ENCODE data around the gene IFI35. TPM values are rescaled to one million over a fixed set of nuclear protein-coding genes. Genes with fewer than 3 reads are reported as not detected.
A peak's percentile ranks its signal among the peaks of the same experiment; 100 is the strongest.

IFI35 gene
- total and polyA plus RNA-seq, 5 donors from 2014 or later: 38.3 to 87.6 (median 63.4) TPM

GRCh38 chr17:43021741-43022512, 15.3 kb downstream of the IFI35 start, which contains the start of gene VAT1:
Gene VAT1, minus strand, starts transcription at chr17:43022385. Its CDS starts 63 bp downstream, at chr17:43022322.
- Mint-ChIP-seq H3K27me3 (no peaks in the 10 kb centered on the region), H3K9me3 (peaks cover 0 to 1% (median 0%) of the 10 kb centered on the region in 7 donors), H3K4me1 (peaks cover 6 to 47% (median 12%) of the 10 kb centered on the region in 4 donors), H3K27ac (peak within 1 kb of the TSS; percentile 71 to 92 (median 88)), H3K4me3 (peak within 1 kb of the TSS; percentile 90 to 94 (median 92)), H3K36me3 (no peaks in the 10 kb centered on the region)
- Histone ChIP-seq H3K4me1 (ENCODE audit: control insufficient read depth, insufficient read depth, low read length, poor library complexity, severe bottlenecking) (peaks cover 23% of the 10 kb centered on the region), H3K4me3 (ENCODE audit: low read depth, low read length) (peak within 1 kb of the TSS; percentile 58), H3K27ac (ENCODE audit: insufficient read depth, low read length, poor library complexity, severe bottlenecking) (peak within 1 kb of the TSS; percentile 23), H3K27me3 (ENCODE audit: control insufficient read depth, insufficient read depth, low read length) (no peaks in the 10 kb centered on the region), H3K36me3 (ENCODE audit: control insufficient read depth, insufficient read depth, low read length) (no peaks in the 10 kb centered on the region), H3K9me3 (ENCODE audit: control insufficient read depth in 2 of 2, low read length in 2 of 2) (no peaks in the 10 kb centered on the region)
- DNase-seq (peak; percentile 41 to 68 (median 59)), ATAC-seq (ENCODE audit: low read depth in 2 of 2) (peak; percentile 44 to 51)

GRCh38 chr17:43024407-43025289, 18.1 kb downstream of the IFI35 start, which contains the start of gene RND2:
Gene RND2, plus strand, starts transcription at chr17:43025231. Its CDS starts 117 bp downstream, at chr17:43025348.
- DNase-seq (peak; percentile 70 to 81 (median 75)), ATAC-seq (ENCODE audit: low read depth in 2 of 2) (peak; percentile 55 to 64)
- Mint-ChIP-seq H3K9me3 (peaks cover 0 to 1% (median 0%) of the 10 kb centered on the region in 7 donors), H3K27ac (peak within 1 kb of the TSS; percentile 76 to 95 (median 93)), H3K4me1 (peaks cover 0 to 31% (median 7%) of the 10 kb centered on the region in 4 donors), H3K27me3 (no peaks in the 10 kb centered on the region), H3K36me3 (no peaks in the 10 kb centered on the region), H3K4me3 (peak within 1 kb of the TSS; percentile 84 to 98 (median 92))
- no peaks in the 10 kb centered on the region for H3K36me3 ChIP-seq (ENCODE audit: control insufficient read depth, insufficient read depth, low read length)
- peak within 1 kb of the TSS; percentile 70 for H3K4me3 ChIP-seq (ENCODE audit: low read depth, low read length)
- peaks cover 23% of the 10 kb centered on the region for H3K4me1 ChIP-seq (ENCODE audit: control insufficient read depth, insufficient read depth, low read length, poor library complexity, severe bottlenecking)
- H3K27ac ChIP-seq (ENCODE audit: insufficient read depth, low read length, poor library complexity, severe bottlenecking): peak within 1 kb of the TSS; percentile 51
- no peaks in the 10 kb centered on the region for H3K27me3 ChIP-seq (ENCODE audit: control insufficient read depth, insufficient read depth, low read length)
- no peaks in the 10 kb centered on the region for H3K9me3 ChIP-seq (ENCODE audit: control insufficient read depth in 2 of 2, low read length in 2 of 2)

- Mint-ChIP-seq H3K9me3 (peaks cover 0 to 1% (median 0%) of the 10 kb centered on the region in 7 donors), H3K4me1 (peaks cover 0 to 25% (median 6%) of the 10 kb centered on the region in 4 donors)
- ATAC-seq (ENCODE audit: low read depth in 2 of 2): no peak
Measured at GRCh38 chr17:43025290-43025657, 18.7 kb downstream of the IFI35 start.

GRCh38 chr17:43025766-43026537, 19.4 kb downstream of the IFI35 start:
- H3K27ac Mint-ChIP-seq: peak overlapping the region in 1 of 3 donors; percentile 73

More at GRCh38 chr17:43025290-43025657, 18.7 kb downstream of the IFI35 start:
- no peaks in the 10 kb centered on the region for H3K27me3 Mint-ChIP-seq
- Histone ChIP-seq H3K36me3 (ENCODE audit: control insufficient read depth, insufficient read depth, low read length) (no peaks in the 10 kb centered on the region), H3K27me3 (ENCODE audit: control insufficient read depth, insufficient read depth, low read length) (no peaks in the 10 kb centered on the region), H3K4me3 (ENCODE audit: low read depth, low read length) (no peak overlapping the region), H3K27ac (ENCODE audit: insufficient read depth, low read length, poor library complexity, severe bottlenecking) (no peak overlapping the region), H3K9me3 (ENCODE audit: control insufficient read depth in 2 of 2, low read length in 2 of 2) (no peaks in the 10 kb centered on the region), H3K4me1 (ENCODE audit: control insufficient read depth, insufficient read depth, low read length, poor library complexity, severe bottlenecking) (peaks cover 23% of the 10 kb centered on the region)
- H3K36me3 Mint-ChIP-seq: no peaks in the 10 kb centered on the region
- H3K4me3 Mint-ChIP-seq: peak overlapping the region; percentile 64 to 88 (median 82)
- H3K27ac Mint-ChIP-seq: peak overlapping the region in 2 of 3 donors; percentile 62 to 93
- DNase-seq: no peak

DNA sequence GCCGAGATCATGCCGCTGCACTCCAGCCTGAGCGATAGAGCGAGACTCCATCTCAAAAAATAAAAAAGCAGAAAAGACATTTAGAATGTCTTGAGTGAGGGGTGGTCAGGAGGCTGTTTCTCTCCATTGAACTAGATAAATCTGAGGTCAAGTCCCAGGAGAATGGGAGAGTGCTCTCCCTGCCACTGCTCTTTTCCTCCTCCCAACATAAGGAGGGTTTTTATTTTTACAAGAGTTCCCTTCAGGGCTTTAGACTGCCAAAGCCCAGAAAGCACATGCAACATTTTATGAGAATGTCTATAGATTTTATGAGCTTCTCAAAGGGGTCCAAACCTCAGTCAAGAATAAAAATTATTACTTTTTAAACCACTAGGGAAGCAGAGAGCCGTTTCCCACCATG, 20.0 kb downstream of the IFI35 start:
- no peak overlapping the region for H3K27ac ChIP-seq (ENCODE audit: insufficient read depth, low read length, poor library complexity, severe bottlenecking)
- DNase-seq (no peak), ATAC-seq (ENCODE audit: low read depth in 2 of 2) (no peak)
- no peaks in the 10 kb centered on the region for H3K9me3 ChIP-seq (ENCODE audit: control insufficient read depth in 2 of 2, low read length in 2 of 2)
- Mint-ChIP-seq H3K9me3 (no peaks in the 10 kb centered on the region), H3K36me3 (no peaks in the 10 kb centered on the region), H3K4me3 (peak overlapping the region; percentile 56 to 77 (median 72)), H3K4me1 (peaks cover 0 to 16% (median 9%) of the 10 kb centered on the region in 4 donors), H3K27me3 (no peaks in the 10 kb centered on the region), H3K27ac (peak overlapping the region in 1 of 3 donors; percentile 73)
- H3K4me1 ChIP-seq (ENCODE audit: control insufficient read depth, insufficient read depth, low read length, poor library complexity, severe bottlenecking): peaks cover 22% of the 10 kb centered on the region
- H3K36me3 ChIP-seq (ENCODE audit: control insufficient read depth, insufficient read depth, low read length): no peaks in the 10 kb centered on the region
- H3K4me3 ChIP-seq (ENCODE audit: low read depth, low read length): no peak overlapping the region
- H3K27me3 ChIP-seq (ENCODE audit: control insufficient read depth, insufficient read depth, low read length): no peaks in the 10 kb centered on the region

More at GRCh38 chr17:43025766-43026537, 19.4 kb downstream of the IFI35 start:
- H3K36me3 ChIP-seq (ENCODE audit: control insufficient read depth, insufficient read depth, low read length): no peaks in the 10 kb centered on the region
- Mint-ChIP-seq H3K4me3 (peak overlapping the region; percentile 66 to 84 (median 74)), H3K9me3 (no peaks in the 10 kb centered on the region), H3K36me3 (no peaks in the 10 kb centered on the region), H3K4me1 (peaks cover 0 to 19% (median 9%) of the 10 kb centered on the region in 4 donors), H3K27me3 (no peaks in the 10 kb centered on the region)
- H3K4me1 ChIP-seq (ENCODE audit: control insufficient read depth, insufficient read depth, low read length, poor library complexity, severe bottlenecking): peaks cover 23% of the 10 kb centered on the region
- DNase-seq (no peak), ATAC-seq (ENCODE audit: low read depth in 2 of 2) (no peak)
- H3K27ac ChIP-seq (ENCODE audit: insufficient read depth, low read length, poor library complexity, severe bottlenecking): no peak overlapping the region
- H3K9me3 ChIP-seq (ENCODE audit: control insufficient read depth in 2 of 2, low read length in 2 of 2): no peaks in the 10 kb centered on the region
- no peaks in the 10 kb centered on the region for H3K27me3 ChIP-seq (ENCODE audit: control insufficient read depth, insufficient read depth, low read length)
- H3K4me3 ChIP-seq (ENCODE audit: low read depth, low read length): no peak overlapping the region

DNA sequence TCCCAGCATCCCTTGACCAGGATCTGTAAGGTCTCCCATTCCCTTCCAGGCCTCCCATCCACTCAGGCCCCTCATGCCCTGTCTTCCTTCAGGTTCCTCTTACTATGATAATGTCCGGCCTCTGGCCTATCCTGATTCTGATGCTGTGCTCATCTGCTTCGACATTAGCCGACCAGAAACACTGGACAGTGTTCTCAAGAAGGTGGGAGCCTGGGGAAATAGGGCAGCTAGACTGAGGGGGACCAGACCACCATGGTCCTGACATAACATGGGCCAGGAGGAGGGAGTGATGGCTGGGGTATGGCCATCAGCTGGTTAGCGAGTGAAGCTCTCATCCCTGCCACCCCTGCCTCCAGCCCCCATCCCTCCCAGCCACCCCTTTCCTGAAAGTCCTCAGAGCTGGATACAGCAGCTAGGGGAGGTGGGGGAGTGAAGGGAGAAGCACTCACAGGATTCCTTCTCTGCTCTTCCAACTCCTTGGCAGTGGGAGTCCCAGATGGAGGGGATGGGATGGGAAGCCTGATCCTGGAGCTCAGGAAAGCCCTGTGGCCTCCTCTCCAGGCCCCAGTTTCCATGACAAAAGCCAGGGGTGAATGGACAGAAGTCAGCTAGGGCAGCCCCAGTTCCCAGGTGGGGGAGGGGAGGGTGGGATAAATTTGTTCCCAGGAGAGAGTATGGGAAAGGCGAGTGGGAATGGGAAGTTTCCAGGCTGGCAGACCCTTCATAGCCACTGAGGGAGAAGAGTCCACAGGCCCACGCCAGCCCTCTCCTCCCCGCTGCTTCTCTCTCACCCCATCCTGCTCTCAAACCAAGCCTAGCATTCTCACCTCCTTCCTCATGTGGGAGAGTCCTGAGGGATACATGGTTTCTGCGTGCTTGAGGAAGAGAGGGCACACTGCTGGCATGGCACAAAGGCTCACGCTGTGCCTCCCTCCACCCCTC, 20.8 kb downstream of the IFI35 start:
- no peak for DNase-seq
- Mint-ChIP-seq H3K27ac (peak overlapping the region in 1 of 3 donors; percentile 65), H3K4me3 (peak overlapping the region; percentile 59 to 77 (median 72)), H3K27me3 (no peaks in the 10 kb centered on the region), H3K9me3 (no peaks in the 10 kb centered on the region), H3K36me3 (no peaks in the 10 kb centered on the region), H3K4me1 (peaks cover 0 to 16% (median 8%) of the 10 kb centered on the region in 4 donors)
- Histone ChIP-seq H3K4me1 (ENCODE audit: control insufficient read depth, insufficient read depth, low read length, poor library complexity, severe bottlenecking) (peaks cover 20% of the 10 kb centered on the region), H3K4me3 (ENCODE audit: low read depth, low read length) (no peak overlapping the region), H3K36me3 (ENCODE audit: control insufficient read depth, insufficient read depth, low read length) (no peaks in the 10 kb centered on the region), H3K27ac (ENCODE audit: insufficient read depth, low read length, poor library complexity, severe bottlenecking) (no peak overlapping the region), H3K27me3 (ENCODE audit: control insufficient read depth, insufficient read depth, low read length) (no peaks in the 10 kb centered on the region), H3K9me3 (ENCODE audit: control insufficient read depth in 2 of 2, low read length in 2 of 2) (no peaks in the 10 kb centered on the region)
- ATAC-seq (ENCODE audit: low read depth in 2 of 2): no peak
